ENCODE results near the gene COL15A1.

Gene COL15A1

DNA sequence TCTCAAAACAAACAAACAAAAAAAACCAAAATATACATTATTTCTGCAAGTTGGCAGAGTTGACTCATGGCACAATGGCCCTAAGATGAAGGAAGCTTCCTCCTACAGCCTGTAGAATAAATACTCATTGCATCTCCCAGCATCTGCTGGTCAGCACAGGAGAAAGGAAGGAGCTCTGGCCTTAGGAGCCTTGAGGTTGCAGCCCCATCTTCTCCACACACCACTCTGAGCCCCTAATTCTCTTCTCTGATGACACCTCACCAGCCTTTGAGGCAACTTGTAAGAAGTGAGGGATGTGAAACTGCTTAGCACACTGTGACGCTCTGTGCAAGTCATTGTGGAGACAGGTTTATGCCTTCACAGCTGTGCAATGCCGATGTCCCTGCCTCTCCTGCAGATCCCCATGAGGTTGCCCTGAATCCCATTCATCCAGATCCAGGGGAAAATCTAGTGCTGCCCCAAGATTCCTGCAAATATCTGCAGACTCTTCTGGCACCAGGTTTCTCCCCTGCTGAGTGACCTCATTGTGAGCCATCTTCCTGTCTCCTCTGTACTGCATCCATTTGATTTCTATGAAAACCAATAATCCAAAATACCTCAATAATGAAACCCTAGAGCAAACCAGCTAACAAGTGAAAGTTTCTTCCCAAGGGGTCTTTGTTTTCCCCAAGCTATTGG is 95.9 kb downstream of the COL15A1 start:
- TF ChIP-seq, protein P1, sequence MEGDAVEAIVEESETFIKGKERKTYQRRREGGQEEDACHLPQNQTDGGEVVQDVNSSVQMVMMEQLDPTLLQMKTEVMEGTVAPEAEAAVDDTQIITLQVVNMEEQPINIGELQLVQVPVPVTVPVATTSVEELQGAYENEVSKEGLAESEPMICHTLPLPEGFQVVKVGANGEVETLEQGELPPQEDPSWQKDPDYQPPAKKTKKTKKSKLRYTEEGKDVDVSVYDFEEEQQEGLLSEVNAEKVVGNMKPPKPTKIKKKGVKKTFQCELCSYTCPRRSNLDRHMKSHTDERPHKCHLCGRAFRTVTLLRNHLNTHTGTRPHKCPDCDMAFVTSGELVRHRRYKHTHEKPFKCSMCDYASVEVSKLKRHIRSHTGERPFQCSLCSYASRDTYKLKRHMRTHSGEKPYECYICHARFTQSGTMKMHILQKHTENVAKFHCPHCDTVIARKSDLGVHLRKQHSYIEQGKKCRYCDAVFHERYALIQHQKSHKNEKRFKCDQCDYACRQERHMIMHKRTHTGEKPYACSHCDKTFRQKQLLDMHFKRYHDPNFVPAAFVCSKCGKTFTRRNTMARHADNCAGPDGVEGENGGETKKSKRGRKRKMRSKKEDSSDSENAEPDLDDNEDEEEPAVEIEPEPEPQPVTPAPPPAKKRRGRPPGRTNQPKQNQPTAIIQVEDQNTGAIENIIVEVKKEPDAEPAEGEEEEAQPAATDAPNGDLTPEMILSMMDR (IDR thresholded peaks at IDR 0.05; ENCODE audit: insufficient read depth, low read depth, low read length, missing control alignments) = no peak
- no peak overlapping the region for H3K4me3 ChIP-seq (ENCODE audit: low read depth, low read length)
- DNase-seq (ENCODE audit: low read depth) = no peak

DNA sequence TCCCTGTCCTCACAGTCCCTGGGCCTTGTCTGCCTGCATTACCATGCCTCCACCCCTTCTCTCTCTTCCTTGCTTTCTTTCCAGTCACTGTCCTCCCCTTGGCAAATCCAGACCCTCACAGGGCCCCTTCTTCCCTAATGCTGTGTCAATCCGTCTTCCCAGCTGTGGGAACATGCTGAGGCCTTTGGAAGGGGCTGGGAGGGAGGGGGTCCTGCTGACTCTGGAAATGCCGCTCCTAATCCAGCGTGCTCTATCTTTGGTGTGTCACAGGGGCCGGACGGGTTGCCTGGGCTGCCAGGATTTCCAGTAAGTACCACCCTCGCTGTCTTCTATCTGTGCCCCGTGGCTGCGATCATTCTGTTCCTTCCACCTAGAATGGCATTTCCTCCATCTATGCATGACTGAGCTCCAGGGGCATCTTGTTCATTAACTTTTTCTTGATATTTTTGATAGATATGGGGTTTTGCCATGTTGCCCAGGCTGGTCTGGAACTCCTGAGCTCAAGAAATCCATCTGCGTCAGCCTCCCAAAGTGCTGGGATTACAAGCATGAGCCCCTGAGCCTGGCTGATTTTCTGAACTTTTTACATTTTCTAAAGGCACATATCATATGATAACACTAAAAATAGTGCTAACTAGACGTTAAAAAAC is 96.7 kb downstream of the COL15A1 start:
- DNase-seq (ENCODE audit: low read depth) = no peak
- H3K4me3 ChIP-seq (ENCODE audit: low read depth, low read length) = no peak overlapping the region
- TF ChIP-seq, protein P1 (IDR thresholded peaks at IDR 0.05; ENCODE audit: insufficient read depth, low read depth, low read length, missing control alignments) = no peak

DNA sequence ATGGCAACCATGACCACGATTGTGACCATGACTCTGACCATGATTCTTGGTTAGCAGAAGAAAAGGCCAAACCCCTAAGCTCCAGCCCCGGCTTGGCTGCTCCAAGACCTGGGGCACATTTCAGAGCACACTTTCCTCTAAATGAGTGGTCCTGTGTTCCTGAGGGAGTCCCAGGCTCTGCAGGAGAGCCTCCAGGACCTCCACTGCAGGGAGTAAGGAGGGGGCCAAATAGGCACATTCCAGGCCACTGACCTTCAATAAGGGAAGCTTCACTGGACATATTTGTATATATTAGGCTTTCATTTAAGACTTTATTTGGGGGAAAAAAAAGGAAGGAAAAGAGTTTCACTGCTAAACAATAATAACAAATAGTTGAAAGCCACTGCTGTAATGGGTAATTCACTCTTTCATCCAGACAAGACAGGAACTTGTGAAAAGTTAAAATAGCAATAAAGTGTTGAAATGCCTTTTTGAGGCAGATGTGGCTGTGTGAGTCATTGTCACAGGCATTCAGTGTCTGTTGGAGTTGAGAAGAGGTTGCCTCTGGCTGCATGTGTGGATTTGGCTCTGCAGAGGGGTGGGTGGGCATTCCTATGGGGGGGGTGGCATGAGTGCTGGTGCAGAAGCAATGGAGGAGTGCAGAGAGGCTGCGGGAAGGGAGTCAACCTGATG is 97.3 kb downstream of the COL15A1 start:
- no peak for DNase-seq (ENCODE audit: low read depth)
- H3K4me3 ChIP-seq (ENCODE audit: low read depth, low read length) = no peak overlapping the region
- TF ChIP-seq, protein P1 (IDR thresholded peaks at IDR 0.05; ENCODE audit: insufficient read depth, low read depth, low read length, missing control alignments) = no peak

DNA sequence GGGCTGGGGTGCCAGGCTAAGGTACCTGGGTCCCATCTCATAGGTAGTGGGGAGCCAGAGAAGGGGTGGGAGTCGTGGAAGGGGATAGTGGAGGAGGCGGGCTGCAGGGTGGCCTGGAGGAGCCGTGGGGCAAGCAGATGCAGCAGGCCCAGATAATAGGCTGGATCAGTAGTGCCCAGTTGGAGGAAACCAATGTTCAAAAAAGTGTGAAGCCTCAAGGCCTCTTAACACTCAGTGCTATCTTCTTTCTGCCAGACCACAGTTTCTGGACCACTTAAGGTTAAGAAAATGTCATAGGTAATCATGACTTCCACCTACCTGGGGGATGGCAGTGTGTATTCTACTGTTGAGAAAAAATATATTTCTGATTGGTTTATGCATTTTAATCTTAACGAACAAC is 97.9 kb downstream of the COL15A1 start:
- TF ChIP-seq, protein P1 (IDR thresholded peaks at IDR 0.05; ENCODE audit: insufficient read depth, low read depth, low read length, missing control alignments) = no peak
- DNase-seq (ENCODE audit: low read depth) = no peak
- no peak overlapping the region for H3K4me3 ChIP-seq (ENCODE audit: low read depth, low read length)

DNA sequence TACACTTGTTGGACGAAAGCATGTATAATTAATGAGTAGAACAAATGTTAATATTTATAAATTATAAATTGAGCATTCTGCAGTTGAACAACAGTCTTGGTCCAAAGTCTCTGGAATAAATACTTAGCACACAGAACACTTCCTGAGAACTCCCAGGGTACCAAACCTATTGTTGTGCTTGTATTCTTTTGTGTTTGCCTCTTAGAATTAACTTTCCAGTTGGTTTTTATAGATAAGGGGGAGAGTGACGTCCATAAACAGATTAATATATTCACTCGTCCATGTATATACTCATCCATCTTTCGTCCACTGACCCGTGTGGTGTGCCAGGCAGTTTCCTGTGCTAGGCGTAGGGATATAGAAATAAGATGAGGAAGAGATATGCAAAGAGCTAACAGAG is 98.9 kb downstream of the COL15A1 start:
- TF ChIP-seq, protein P1 (IDR thresholded peaks at IDR 0.05; ENCODE audit: insufficient read depth, low read depth, low read length, missing control alignments) = no peak
- no peak for DNase-seq (ENCODE audit: low read depth)
- H3K4me3 ChIP-seq (ENCODE audit: low read depth, low read length) = no peak overlapping the region

DNA sequence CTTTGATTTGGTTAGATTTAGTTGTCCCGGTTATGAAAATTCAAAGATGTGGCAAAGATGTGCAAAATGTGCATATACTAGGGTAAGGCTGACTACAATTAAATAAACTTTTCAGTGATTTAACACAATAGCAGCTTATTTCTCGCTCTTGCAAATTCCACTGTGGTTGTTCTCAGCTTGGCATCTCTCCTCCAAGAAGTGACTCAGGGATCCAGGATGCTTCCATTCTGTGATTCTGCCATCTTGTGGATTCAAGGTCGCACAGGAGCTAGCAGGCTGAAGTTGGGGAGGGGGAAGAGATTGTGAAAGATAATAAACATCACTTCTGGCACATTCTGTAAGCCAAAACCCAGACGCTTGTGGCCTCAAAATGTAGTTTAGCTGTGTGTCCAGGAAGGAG is 101.1 kb downstream of the COL15A1 start:
- no peak for DNase-seq (ENCODE audit: low read depth)
- TF ChIP-seq, protein P1 (IDR thresholded peaks at IDR 0.05; ENCODE audit: insufficient read depth, low read depth, low read length, missing control alignments) = no peak
- H3K4me3 ChIP-seq (ENCODE audit: low read depth, low read length) = no peak overlapping the region
